ENCODE measurements around the gene TSHZ2.

Gene TSHZ2

DNA sequence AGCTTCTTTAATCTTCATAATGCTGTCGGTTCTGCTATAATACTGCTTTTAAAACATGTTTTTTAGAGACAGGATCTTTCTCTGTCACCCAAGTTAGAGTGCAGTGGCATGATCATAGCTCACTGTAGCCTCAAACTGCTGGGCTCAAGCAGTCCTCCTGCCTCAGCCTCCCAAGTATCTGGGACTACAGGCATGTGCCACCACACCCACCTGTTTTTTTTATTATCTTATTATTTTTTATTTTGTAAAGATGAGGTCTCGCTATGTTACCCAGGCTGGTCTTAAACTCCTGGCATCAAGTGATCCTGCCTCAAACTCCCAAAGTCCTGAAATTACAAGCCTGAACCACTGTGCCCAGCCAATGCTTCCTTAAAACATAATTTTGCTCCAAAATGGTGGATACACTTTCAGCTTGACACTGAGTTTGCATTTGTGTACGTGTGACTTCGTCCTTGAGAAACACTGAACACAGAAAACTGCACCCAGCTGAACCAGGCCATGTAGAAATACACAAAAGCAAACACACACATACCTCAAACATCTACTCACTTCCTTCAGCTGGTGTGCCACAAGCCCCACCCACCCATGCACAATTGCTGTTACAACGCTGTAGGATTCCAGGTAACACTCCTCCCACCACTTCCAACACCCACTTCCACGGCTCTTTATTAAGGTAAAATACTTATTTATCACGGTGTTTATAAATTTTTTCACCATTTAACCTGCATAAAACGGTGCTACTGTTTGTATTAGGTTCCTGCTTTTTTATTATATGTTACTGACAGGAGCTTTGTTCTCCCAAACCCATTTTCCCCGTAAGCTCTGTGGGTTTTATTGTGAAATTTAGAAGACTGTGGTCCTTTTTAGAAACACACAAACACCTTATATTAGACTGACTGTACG, 109.1 kb downstream of the TSHZ2 start:
- DNase-seq, result no peak

DNA sequence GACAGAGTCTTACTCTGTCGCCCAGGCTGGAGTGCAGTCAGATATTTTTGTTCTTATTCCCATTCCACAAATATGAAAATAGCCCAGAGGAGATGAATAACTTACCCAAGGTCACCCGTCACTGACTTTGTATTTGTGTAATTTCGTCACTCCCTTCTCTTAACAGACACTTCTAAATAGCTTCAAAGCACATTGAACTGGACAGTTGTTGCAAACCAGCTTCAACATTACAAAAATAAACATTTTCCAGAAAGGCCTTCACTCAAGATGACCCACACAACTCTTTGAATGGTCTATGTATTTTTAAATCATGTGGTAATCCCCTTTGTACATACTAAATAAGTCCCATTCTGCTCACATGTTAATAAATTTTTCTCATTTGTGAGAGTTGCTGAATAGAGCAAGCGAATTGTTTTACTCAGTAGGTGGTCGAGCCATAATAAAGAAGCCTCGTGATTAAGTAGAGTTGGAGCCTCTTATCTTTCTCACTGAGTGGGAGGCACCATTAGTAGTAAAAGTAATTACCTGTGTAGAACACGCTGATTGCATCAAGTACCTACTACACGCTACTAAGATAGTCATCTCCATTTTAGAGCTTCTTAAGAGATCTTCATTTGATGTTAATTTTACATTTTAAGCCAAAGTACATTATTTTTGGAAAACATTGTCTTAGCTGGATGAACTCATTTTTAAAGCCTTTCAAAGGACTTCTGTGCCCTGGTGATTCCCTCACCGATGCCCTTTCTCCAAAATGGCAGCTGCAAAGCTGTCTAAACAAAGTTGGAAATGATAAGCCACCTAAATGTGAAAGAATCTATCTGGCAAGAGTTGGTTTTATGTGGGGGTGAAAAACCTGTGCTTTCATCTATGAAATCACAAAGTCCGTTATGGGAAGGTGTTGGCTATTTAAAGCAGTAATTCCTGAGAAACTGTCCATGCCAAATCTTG, 110.0 kb downstream of the TSHZ2 start:
- no peak for DNase-seq

DNA sequence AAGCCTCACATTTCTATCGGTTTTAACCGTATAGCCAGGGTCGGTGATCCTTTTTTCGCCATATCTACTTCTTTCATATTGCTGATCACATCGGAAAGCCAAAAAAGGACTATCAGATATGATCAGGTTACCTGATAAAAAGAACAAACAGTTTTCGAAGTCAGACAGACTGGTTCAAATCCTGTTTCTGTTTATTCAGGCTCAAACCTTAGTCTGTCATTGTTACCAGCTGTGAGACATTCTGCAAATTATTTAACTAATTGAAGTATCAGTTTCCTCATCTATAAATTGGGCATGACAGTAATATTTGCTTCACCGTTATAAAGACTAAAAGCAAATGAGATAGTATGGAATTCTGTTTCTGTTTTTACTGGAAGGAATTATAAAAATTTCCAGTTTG, 111.3 kb downstream of the TSHZ2 start:
- no peak for DNase-seq

DNA sequence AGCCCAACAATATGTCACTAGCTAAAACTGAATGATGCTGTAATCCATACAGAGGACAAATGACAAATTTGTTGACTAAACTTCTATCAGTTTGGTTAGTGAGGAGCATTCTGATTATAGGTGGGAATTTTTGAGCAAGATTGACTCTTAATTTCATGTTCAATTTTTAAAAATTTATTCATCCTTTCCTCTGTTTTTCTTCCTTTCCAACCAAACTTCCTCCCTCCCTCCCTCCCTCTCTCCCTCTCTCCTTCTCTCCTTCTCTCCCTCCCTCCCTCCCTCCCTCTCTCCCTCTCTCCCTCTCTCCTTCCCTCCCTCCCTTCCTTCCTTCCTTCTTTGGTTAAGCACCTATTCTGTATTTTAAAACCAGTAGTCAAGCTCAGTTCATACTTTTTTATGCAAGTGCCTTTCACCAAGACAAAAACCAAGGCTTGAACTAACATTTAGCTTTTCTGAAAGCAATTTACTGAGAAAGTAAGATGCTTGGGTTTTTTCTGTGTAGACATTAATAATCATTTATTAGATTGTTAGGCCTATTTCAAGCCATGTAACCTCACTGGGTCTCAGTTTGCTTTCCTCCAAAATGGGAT, 112.3 kb downstream of the TSHZ2 start:
- no peak for DNase-seq

DNA sequence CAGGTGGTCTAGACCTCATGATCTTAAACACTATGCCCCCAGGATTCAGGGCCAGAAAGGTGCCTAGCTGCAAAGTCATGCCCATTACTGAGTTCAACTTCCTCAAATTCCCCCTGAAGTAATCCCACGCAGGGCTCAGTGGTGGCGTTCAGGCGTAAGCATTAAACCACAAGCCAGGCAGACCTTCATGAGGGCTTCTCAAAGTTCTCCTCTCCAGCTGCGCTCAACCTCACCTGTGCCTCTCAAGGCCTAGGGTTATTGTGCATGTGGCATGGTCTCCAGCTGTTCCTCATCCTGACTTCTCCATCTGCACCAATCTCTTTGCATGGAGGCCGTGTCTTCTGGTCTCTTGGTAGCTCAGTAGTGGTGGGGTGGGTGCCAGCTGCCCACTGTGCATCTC, 113.6 kb downstream of the TSHZ2 start:
- DNase-seq, result no peak

DNA sequence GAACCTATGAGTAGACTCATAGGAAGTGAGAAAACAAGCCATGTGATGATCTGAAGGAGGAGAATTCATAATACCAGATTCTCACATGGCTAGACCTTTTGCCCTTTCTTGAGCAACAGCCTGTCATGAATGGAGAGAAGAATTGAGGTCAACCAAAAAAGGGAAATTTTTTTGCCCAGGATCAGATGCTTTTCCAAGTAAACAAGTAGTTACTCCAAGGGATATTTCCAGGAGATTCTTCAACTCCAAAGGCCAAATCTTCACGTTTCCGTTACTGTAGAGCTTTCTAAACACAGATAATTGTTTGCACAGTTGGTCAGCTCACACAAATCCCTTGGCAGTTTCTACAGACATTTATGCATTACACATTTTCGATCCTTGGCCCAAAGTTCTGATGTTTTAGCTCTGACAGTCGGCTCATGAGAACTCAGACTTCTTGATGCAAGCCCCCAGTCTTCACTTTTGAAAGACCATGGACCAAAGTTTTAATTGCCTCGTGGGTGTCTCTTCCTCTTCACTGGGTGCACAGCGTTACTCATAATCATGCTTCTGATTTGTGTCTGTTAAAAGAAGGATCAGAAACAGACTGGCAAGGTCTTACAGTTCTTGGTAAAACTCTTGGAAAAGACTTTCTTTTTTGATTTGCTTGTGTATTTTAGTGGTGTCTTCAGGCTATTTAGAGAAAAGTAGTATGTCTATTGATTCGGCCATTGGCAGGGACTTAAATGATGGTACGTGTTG, 115.0 kb downstream of the TSHZ2 start:
- no peak for DNase-seq

DNA sequence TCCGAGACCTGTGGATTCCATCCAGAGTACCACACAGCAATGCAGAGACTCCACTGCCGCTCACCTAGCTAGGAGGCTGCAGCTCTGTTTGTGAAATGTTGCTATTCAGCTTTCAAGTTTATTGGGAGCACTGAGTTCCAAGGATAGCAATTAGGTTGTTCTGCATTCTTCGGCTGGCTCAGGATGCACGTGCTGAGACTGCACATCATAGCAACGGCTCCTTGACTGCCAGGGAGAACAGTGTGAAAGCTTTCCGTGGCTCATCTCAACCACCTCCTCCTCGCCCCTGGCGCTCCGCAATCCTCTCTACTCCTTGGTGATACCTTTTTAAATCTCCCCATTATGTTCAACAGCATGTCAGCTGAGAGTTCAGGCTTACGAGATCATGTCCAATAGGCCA, 116.6 kb downstream of the TSHZ2 start:
- peak in 15 of 56 donors; percentile 0 to 20 (median 9) for DNase-seq

DNA sequence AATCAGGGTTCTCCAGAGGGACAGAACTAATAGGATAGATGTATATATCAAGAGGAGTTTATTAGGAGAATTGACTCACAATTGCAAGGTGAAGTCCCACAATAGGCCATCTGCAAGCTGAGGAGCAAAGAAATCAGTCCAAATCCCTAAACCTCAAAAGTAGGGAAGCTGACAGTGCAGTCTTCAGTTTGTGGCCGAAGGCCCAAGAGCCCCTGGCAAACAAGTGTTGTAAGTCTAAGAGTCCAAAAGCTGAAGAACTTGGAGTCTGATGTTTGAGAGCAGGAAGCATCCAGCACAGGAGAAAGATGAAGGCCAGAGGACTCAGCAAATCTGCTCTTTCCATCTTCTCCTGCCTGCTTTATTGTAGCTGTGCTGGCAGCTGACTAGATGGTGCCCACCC, 117.7 kb downstream of the TSHZ2 start:
- peak in 1 of 56 donors; percentile 1 for DNase-seq

DNA sequence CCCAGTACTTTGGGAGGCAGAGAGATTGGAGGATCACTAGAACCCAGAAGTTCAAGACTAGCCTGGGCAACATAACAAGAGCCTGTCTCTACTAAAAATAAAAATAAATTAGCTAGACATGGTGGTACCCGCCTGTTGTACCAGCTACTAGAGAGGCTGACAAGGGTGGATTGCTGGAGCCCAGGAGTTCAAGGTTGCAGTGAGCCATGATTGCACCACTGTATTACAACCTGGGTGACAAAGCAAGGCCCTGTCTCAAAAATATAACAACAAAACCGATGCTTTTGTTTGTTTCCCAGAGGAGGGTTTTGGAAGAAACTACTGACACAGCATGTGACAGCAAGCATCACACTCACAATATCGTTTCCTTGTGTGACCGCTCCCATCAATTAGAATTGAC, 119.6 kb downstream of the TSHZ2 start:
- no peak for DNase-seq

DNA sequence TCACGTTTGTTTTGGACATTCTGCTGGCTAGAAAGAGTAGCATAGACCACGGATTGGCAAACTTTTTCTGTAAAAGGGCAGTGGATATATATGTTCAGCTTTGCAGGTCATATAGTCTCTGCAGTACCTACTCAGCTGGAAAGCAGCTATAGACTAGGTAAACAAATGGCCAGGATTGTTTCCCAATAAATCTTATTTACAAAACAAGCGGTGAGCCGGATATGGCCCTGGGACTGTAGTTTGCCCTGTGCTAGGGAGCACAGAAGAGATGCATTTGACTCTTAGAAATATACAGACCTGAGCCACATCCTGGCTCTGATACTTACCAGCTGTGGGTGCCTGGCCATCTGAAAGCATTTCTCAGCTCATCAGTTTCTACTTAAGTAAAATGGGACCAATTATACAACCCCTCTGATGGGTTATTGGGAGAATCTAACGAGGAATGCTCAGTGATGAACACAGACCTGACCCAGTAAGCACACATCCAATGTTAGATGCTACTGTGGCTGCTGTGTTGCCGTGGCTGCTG, 120.7 kb downstream of the TSHZ2 start:
- DNase-seq, result no peak

DNA sequence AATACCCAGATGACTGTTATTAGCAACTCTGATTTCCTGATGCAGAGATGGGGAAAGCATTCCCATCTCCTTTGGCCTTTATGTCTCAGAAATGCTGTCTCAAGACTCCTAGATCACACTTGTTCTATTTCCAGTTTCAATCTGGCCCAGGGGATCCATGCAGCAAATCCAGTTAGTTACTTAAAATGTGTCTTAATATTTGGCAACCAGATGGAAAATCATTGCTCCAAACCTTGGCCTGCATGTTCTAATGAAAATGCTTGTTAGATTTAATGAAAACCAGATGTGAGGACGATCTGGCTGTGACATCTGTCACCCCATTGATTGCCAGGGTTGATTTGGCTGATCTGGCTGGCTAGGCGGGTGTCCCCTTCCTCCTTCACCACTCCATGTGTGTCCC, 125.2 kb downstream of the TSHZ2 start:
- DNase-seq, result no peak

DNA sequence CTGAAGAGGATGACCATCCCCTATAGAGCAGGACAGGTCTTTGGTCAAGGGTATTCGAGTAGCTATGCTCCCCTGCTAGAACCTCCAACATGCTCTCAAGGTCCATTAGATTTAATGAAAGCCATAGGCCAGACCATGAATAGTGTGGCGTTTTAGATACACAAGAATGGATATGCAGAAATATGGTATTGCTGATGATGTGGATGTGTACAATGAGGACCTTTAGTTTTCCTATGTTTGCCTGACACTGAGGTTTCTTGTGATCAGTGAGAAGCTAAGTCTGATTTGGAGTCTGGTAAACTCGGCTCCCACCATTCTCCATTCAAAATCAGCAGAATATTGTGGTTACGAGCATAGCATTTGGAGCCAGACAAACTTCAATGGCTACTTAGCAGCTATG, 125.6 kb downstream of the TSHZ2 start:
- DNase-seq, result no peak

DNA sequence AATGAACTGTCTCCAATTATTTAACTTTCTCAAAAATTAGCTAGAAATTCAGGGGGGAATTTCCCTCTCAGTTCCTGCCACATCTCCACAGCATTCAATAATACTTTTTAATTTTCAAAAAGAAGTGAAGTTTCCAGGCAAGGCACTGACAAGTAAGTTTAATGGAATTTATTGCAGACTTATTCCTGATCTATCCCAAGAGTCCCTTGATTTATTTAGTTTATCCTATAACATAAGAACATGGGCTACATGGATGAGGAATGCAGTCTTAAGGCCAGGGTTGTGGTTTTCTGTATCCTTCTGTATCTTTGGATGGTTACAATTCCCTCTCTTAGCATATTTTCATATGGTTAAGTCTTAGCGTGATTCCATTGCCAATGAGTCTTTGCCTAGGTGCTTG, 126.5 kb downstream of the TSHZ2 start:
- DNase-seq, result no peak

DNA sequence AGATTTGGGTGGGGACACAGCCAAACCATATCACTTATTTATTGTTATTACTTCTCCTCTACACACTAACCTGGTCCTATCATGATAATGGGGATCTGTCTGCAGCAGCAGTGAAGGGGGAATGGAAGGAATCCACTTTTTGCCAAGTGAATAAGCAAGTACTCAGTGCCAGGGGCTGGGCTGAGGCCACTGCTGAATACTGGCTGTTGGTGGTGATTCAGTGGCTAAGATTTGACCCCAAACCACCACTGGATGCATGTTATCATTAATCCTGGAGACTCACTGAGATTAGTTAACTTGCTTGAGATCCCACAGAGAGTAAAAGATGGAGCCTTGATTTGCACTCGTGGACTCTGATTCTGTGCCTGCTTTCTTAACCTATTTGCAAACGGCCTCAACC, 127.7 kb downstream of the TSHZ2 start:
- DNase-seq, result no peak

DNA sequence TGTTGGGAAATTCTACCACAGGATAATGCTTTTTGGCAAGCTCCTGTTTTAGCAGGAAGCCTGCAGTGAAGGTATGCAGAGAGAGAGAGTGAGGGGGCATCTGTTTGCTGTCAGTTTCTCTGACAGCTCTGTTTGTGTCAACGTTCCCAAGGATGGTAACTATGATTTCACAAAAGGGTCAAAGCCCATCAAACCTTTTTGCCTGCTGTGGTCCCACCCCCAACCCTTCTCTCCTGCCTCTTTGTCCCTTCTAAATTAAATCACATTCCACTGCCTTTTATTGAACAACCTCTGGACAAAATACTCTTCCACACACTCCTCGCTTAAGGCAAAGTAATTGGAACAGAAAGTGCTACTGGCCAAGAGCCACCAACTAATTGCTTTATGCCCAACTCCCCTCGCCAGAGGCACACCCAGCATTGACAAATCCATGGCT, 128.3 kb downstream of the TSHZ2 start:
- no peak for DNase-seq

DNA sequence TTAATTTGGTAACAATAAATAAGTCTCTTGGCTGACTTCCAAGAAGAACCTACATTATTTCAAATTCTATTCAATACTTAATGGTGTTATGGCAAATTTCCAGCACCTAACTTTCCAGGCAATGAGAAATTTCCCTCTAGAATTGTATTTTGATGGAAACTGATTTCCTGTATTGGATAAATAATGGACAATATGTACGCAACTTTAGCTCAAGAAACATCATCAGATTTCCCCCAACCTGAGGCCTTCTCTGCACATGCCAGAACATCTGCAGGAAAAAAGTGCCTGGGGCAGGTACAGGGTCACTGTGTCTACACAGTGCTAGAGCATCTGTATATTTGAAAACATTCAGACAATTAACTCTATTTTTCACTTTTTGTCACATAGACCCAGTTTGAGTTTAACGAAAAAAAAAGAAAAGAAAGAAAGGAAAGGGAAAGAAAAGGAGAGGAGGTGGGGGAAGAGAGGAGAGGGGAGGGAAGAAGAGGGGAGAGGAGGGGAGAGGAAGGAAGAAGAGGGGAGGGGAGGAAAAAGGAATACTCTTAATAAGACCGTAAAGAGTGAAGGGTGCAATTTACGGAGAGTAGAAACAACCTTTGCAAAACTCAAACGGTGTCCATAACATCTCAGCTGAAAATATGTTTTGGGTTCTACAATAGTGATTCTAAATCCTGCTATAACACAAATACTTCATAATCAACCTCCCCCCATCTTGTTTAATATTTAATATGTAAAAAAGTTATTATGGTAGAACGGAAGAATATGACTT, 130.0 kb downstream of the TSHZ2 start:
- no peak for DNase-seq

DNA sequence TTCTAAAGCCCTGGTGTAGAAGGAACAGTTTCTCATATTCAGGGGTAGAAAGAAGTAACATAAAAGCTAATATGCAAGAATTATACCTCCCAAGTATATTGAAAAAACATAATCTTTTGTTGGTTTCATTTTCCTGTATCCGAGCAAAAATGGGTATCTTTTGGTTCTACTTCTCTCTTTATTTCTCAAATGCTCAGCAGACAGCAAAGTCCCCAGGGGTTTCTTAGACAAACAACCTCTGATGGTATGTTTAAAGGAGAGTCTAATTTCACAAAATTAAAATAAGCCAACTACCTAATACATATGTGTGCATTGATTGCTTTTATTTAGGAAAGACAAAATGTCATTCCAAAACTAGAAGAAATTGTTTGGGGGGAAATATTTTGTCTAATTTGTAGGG, 131.0 kb downstream of the TSHZ2 start:
- no peak for DNase-seq

DNA sequence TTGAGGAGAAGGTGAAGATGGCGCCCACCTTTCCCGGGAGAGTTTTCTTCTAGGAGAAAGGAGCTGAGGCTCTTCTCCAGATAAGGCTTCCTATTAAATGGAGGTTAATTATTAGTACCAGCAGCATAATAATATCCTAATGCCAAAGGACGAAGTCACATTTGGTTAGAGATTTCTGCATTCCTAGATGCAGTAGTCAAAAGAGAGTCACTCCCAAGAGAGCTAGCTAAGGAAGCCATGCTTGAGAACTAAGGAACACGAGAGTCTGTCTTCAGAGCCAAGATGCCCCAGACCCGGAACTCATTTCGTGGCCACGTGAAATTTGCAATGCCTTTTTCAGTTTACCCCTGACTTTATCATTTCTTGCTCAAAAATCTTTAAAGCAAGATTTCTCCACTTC, 132.7 kb downstream of the TSHZ2 start:
- DNase-seq, result no peak

DNA sequence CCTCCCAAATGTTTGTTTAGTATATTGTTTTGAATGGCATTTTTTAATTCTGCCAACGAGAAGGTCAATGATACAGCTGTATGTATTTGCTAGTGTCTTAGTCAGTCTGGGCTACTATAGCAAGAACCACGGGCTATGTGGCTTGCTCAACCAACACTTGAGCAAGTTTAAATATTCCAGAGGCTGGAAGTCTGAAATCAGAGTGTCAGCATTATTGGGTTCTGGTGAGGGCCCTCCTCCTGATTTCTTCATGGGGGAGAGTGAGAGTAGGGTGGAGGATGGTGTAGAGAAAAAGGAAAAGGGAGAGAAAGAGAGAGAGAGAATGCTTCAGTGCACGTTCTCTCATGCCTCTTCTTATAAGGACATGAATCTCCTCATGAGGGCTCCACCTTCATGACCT, 144.6 kb downstream of the TSHZ2 start:
- DNase-seq, result no peak

DNA sequence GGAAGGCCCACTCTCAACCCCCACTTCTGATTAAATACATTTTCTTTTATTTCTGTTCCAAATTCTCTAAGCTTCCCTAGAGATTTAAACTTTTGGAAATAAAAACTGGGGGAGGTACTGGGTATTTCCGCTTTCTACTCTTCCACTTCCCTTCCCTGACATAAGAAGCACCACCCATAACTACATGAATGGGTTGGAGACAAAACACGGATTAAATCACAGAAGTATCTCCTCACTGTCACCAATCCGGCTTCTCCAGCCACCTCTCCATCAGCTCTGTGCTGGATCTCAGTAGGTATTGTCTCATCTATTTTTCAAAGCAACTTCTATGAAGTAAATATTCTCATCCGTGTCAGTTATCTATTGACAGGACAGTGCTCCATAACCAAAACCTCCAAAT, 150.7 kb downstream of the TSHZ2 start:
- no peak for DNase-seq

Data from nucleus accumbens (tissue), 56 donors.